Right lobe of liver (tissue), 4 donors: ENCODE results near the gene SRCAP.

Experiments used
- CTCF ChIP-seq, 4 donors: fragments of 200-600 bp in 3 of 4; fragments of 450-650 bp in 1 of 4; IDR thresholded peaks; one replicate each; pipeline versions ENCODE4 v1.5.1 to v1.8.0; 2016 to 2022; ENCODE audit warnings: antibody characterized with exemption in 4 of 4, mild to moderate bottlenecking in 2 of 4
- POLR2A ChIP-seq: fragments of 450-650 bp; IDR thresholded peaks from one replicate; pipeline ENCODE4 v1.6.1; 2017; ENCODE audit warnings: antibody characterized with exemption, mild to moderate bottlenecking
- donor health status: DM: no; HTN: no; CAD: no.
- donor health status: DM: no; HTN: no; CAD: no.
- donor health status: DM: no; HTN: yes; CAD: no.

- no peak for TF ChIP-seq POLR2A
- no peak for TF ChIP-seq CTCF (IDR thresholded peaks at IDR 0.05)
Measured at GRCh38 chr16:30762991-30763725, 64.2 kb downstream of the SRCAP start.
